B cell (primary cell): Measurements from ENCODE around the gene NFIB. TPM values are rescaled to one million over a fixed set of nuclear protein-coding genes. Genes with fewer than 3 reads are reported as not detected.

Source experiments
- ATAC-seq: fragments of 200-7000 bp; cut with Tn5 transposase; one replicate; pipeline ENCODE4 v1.10.0; 2021; ENCODE audit warnings: low read depth, mild to moderate bottlenecking, moderate number of reproducible peaks, moderate library complexity
- CTCF ChIA-PET: fragments of 350-600 bp; sonication (Branson Sonifier 250); formaldehyde crosslinking; loops from one replicate; lab custom pipeline; 2021; ENCODE audit warnings: antibody characterized with exemption, inconsistent platforms; lab: Charles Lee
- POLR2A ChIA-PET: fragments of 350-600 bp; sonication (Branson Sonifier 250); formaldehyde crosslinking; loops from one replicate; lab custom pipeline; 2021; ENCODE audit warnings: antibody characterized with exemption; lab: Charles Lee
- DNase-seq: peaks from one replicate; pipeline ENCODE4 v3.0.0; 2013
- H2AFZ ChIP-seq: 2 replicates; pipeline ENCODE4 v1.6.1; 2012; ENCODE audit warnings: mild to moderate bottlenecking, low read depth, low read length; ENCODE audit not compliant: insufficient read depth, poor library complexity, severe bottlenecking
- H3K27ac ChIP-seq, 2 donors: 1 replicate in 1 of 2; 2 replicates in 1 of 2; pipeline ENCODE4 v1.5.1; 2012 to 2013; ENCODE audit warnings: low read length in 2 of 2, mild to moderate bottlenecking in 2 of 2, moderate library complexity in 1 of 2
- H3K27me3 ChIP-seq, 4 experiments: fragments of 200-600 bp in 1 of 4; sonication (generic) in 1 of 4; replicated peaks in 1 of 4; 1 replicate in 2 of 4; 2 replicates in 2 of 4; pipeline versions ENCODE4 v1.6.1 to v1.7.0; 2013 to 2016; ENCODE audit warnings: low read length in 3 of 4, mild to moderate bottlenecking in 2 of 4, mixed read lengths in 1 of 4, moderate library complexity in 1 of 4; ENCODE audit not compliant: insufficient read depth in 4 of 4, control insufficient read depth in 3 of 4; ENCODE audit errors: control extremely low read depth in 1 of 4
- H3K36me3 ChIP-seq, 2 experiments: replicated peaks in 1 of 2; 1 replicate in 1 of 2; 2 replicates in 1 of 2; pipeline versions ENCODE4 v1.6.1 to v1.7.1; 2013; ENCODE audit warnings: low read length in 1 of 2; ENCODE audit not compliant: insufficient read depth in 2 of 2, control insufficient read depth in 1 of 2; ENCODE audit errors: control extremely low read depth in 1 of 2, extremely low read depth in 1 of 2
- H3K4me1 ChIP-seq, 2 donors: fragments of 200-600 bp in 1 of 2; sonication (generic) in 1 of 2; 1 replicate in 1 of 2; 2 replicates in 1 of 2; pipeline versions ENCODE4 v1.5.1 to v1.6.1; 2013 to 2017; ENCODE audit warnings: low read length in 2 of 2; ENCODE audit not compliant: control insufficient read depth in 2 of 2, insufficient read depth in 2 of 2
- H3K4me2 ChIP-seq: replicated peaks from 2 replicates; pipeline ENCODE3; 2012; ENCODE audit warnings: mild to moderate bottlenecking, low read depth, low read length; ENCODE audit not compliant: poor library complexity, severe bottlenecking
- H3K4me3 ChIP-seq, 5 experiments: fragments of 200-600 bp in 1 of 5; sonication (generic) in 1 of 5; 1 replicate in 3 of 5; 2 replicates in 2 of 5; pipeline versions ENCODE4 v1.5.1 to v1.7.0; 2011 to 2016; ENCODE audit warnings: low read length in 4 of 5, mild to moderate bottlenecking in 4 of 5, low read depth in 2 of 5, control low read depth in 1 of 5, moderate library complexity in 1 of 5; ENCODE audit not compliant: insufficient read depth in 1 of 5; ENCODE audit errors: control extremely low read depth in 1 of 5, extremely low read depth in 1 of 5
- H3K79me2 ChIP-seq: fragments of 200-600 bp; sonication (generic); one replicate; pipeline ENCODE4 v1.6.0; 2016; ENCODE audit warnings: low read length; ENCODE audit not compliant: control insufficient read depth, insufficient read depth
- H3K9ac ChIP-seq: fragments of 200-600 bp; sonication (generic); 2 replicates; pipeline ENCODE4 v1.6.1; 2017; ENCODE audit warnings: mild to moderate bottlenecking, low read length, moderate library complexity
- H3K9me3 ChIP-seq, 3 donors: one replicate each; pipeline versions ENCODE4 v1.6.1 to v1.7.1; 2013; ENCODE audit warnings: low read length in 2 of 3; ENCODE audit not compliant: control insufficient read depth in 2 of 3, insufficient read depth in 1 of 3; ENCODE audit errors: control extremely low read depth in 1 of 3
- H4K20me1 ChIP-seq: 2 replicates; pipeline ENCODE4 v1.6.0; 2012; ENCODE audit warnings: mild to moderate bottlenecking, low read length; ENCODE audit not compliant: insufficient read depth, control insufficient read depth, poor library complexity, severe bottlenecking
- H3K27ac Mint-ChIP-seq: one replicate; pipeline ENCODE4 v1.8.0; 2021; ENCODE audit warnings: mixed read lengths
- H3K27me3 Mint-ChIP-seq: one replicate; pipeline ENCODE4 v1.8.0; 2021; ENCODE audit warnings: mixed read lengths
- H3K4me1 Mint-ChIP-seq: one replicate; pipeline ENCODE4 v1.8.0; 2021; ENCODE audit warnings: mixed read lengths
- H3K4me3 Mint-ChIP-seq: one replicate; pipeline ENCODE4 v1.8.0; 2021; ENCODE audit warnings: mixed read lengths
- H3K9me3 Mint-ChIP-seq: one replicate; pipeline ENCODE4 v1.8.0; 2022; ENCODE audit warnings: mixed read lengths; ENCODE audit not compliant: insufficient read depth
- CTCF ChIP-seq: fragments of 200-600 bp; IDR thresholded peaks from one replicate; pipeline ENCODE4 v1.8.0; 2022; ENCODE audit warnings: antibody characterized with exemption, mild to moderate bottlenecking
- EZH2 ChIP-seq: IDR thresholded peaks from 2 replicates; pipeline ENCODE4 v1.6.1; 2012; ENCODE audit warnings: borderline replicate concordance, low read depth, mild to moderate bottlenecking, moderate library complexity, low read length; ENCODE audit not compliant: insufficient read depth, poor library complexity, severe bottlenecking
- WGBS: methylation state at CpG from one replicate; pipeline ENCODE4 v1.1.5; 2013; ENCODE audit warnings: missing lambda C conversion rate; ENCODE audit not compliant: insufficient coverage; 5-methylcytosine and 5-hydroxymethylcytosine counted together
- intact Hi-C: fragments of 100-400 bp; cut with micrococcal nuclease; formaldehyde crosslinking; loops from one replicate; pipeline ENCODE4 v1.10.0; 2022
- polyA plus RNA-seq: library from polyadenylated mRNA; depleted of rRNA; stranded (reverse); fragments of >200 nt; gene quantifications from 2 replicates; pipeline ENCODE4 v1.2.3, GENCODE V29; 2012
- total RNA-seq, 2 donors: library from RNA; stranded (reverse); fragments of 120-200 nt in 1 of 2; gene quantifications; 1 replicate in 1 of 2; 2 replicates in 1 of 2; pipeline versions ENCODE4 v1.2.3 to v1.2.4, GENCODE V29; 2013 to 2022

The NFIB gene
- total and polyA plus RNA-seq, 2 donors (not counting 1 experiment from before 2014, with no cell fraction given), result not detected

- no peaks in the 10 kb centered on the region for H3K9me3 Mint-ChIP-seq
- CTCF ChIA-PET, result no interaction called here
- H3K27ac ChIP-seq, result no peak overlapping the region
- no peak overlapping the region for H3K9ac ChIP-seq
- DNase-seq (no peak), ATAC-seq (no peak)
- no peak overlapping the region for H3K4me3 ChIP-seq
- no peak overlapping the region for H2AFZ ChIP-seq
- H3K36me3 ChIP-seq, result no peaks in the 10 kb centered on the region
- no peaks in the 10 kb centered on the region for H3K79me2 ChIP-seq
- no peaks in the 10 kb centered on the region for H3K4me1 Mint-ChIP-seq
- no peaks in the 10 kb centered on the region for H4K20me1 ChIP-seq
- intact Hi-C loops, result no loop called here
- no peaks in the 10 kb centered on the region for H3K27me3 ChIP-seq
- no peaks in the 10 kb centered on the region for H3K27me3 Mint-ChIP-seq
- no peaks in the 10 kb centered on the region for H3K9me3 ChIP-seq
- POLR2A ChIA-PET, result no interaction called here
- no peak overlapping the region for H3K4me3 Mint-ChIP-seq
- H3K4me2 ChIP-seq, result no peak overlapping the region
- H3K4me1 ChIP-seq, result no peaks in the 10 kb centered on the region
- TF ChIP-seq EZH2, result no peak
- TF ChIP-seq CTCF, result no peak
- no peak overlapping the region for H3K27ac Mint-ChIP-seq
- WGBS, result no CpG with 5 or more reads among the region's 1 CpG
Observed at GRCh38 chr9:14228602-14229001, 85.3 kb downstream of the NFIB start.

GRCh38 chr9:14226855-14227532, 86.9 kb downstream of the NFIB start:
- H3K27ac Mint-ChIP-seq, result no peak overlapping the region
- ChIA-PET POLR2A (no interaction called here), CTCF (no interaction called here)
- Histone ChIP-seq H3K9me3 (no peaks in the 10 kb centered on the region), H3K4me2 (no peak overlapping the region), H3K4me1 (no peaks in the 10 kb centered on the region), H4K20me1 (no peaks in the 10 kb centered on the region), H3K27me3 (no peaks in the 10 kb centered on the region), H3K4me3 (no peak overlapping the region), H3K36me3 (no peaks in the 10 kb centered on the region), H3K79me2 (no peaks in the 10 kb centered on the region), H2AFZ (no peak overlapping the region), H3K9ac (no peak overlapping the region), H3K27ac (no peak overlapping the region)
- ATAC-seq (no peak), DNase-seq (no peak)
- no peaks in the 10 kb centered on the region for H3K9me3 Mint-ChIP-seq
- no peaks in the 10 kb centered on the region for H3K4me1 Mint-ChIP-seq
- H3K27me3 Mint-ChIP-seq, result no peaks in the 10 kb centered on the region
- intact Hi-C loops, result no loop called here
- WGBS, result 94% methylated on average over 3 of the region's 11 CpGs
- no peak overlapping the region for H3K4me3 Mint-ChIP-seq
- no peak for TF ChIP-seq CTCF
- no peak for TF ChIP-seq EZH2
